Tibial nerve (tissue), 4 donors: ENCODE measurements around the gene DPM3.

ENCODE experiments used
- EP300 ChIP-seq, 2 donors: sonication (generic); formaldehyde crosslinking; IDR thresholded peaks; one replicate each; pipeline ENCODE4 v1.6.1; 2017; ENCODE audit warnings: antibody characterized with exemption in 2 of 2, mild to moderate bottlenecking in 1 of 2
- POLR2A ChIP-seq, 2 donors: fragments of 450-650 bp; IDR thresholded peaks; one replicate each; pipeline ENCODE4 v1.6.1; 2017; ENCODE audit warnings: antibody characterized with exemption in 2 of 2, mild to moderate bottlenecking in 2 of 2, moderate library complexity in 2 of 2
- TF ChIP-seq, protein P1 (sequence below), 5 experiments: fragments of 200-600 bp in 3 of 5; fragments of 450-650 bp in 2 of 5; sonication (generic) in 3 of 5; IDR thresholded peaks; one replicate each; pipeline ENCODE4 v1.5.1; 2016 to 2019; ENCODE audit warnings: antibody characterized with exemption in 5 of 5, mild to moderate bottlenecking in 3 of 5, moderate library complexity in 2 of 5

DNA sequence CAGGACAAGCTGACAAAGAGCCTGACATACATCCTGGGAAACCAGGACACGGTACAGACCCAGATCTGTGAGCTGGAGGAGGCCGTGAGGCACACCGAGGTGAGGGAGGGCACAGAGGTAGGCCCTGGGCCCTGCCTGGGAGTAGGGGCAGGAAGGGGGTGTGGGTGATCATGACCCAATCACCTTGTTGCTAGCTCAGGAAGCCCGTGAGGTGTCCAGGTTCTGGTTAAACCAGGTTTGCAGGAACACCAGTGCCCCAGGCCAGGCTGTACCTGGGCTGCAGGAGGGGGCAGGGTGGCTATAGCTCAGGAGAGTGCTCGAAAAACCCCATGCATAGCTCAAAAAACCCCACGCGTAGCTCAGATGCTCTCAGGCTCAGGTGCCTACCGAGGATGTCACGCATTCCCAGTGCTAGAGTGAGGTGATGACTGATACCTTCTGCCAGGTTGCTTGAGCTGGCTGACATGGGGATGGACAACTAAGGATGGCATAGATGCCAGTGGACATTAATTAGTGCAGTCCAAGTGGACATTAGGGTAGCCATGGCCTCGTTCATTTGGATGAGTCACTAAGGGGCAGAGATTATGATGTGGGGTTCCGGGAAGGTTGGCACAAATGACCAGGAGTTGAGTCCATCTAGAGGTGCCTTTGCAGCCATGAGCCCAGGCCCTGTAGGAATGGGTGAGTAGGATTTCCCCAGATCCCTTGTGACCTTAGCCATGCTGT, 37.0 kb upstream of the DPM3 start:
- TF ChIP-seq, protein P1, sequence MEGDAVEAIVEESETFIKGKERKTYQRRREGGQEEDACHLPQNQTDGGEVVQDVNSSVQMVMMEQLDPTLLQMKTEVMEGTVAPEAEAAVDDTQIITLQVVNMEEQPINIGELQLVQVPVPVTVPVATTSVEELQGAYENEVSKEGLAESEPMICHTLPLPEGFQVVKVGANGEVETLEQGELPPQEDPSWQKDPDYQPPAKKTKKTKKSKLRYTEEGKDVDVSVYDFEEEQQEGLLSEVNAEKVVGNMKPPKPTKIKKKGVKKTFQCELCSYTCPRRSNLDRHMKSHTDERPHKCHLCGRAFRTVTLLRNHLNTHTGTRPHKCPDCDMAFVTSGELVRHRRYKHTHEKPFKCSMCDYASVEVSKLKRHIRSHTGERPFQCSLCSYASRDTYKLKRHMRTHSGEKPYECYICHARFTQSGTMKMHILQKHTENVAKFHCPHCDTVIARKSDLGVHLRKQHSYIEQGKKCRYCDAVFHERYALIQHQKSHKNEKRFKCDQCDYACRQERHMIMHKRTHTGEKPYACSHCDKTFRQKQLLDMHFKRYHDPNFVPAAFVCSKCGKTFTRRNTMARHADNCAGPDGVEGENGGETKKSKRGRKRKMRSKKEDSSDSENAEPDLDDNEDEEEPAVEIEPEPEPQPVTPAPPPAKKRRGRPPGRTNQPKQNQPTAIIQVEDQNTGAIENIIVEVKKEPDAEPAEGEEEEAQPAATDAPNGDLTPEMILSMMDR (IDR thresholded peaks at IDR 0.05): no peak
- TF ChIP-seq POLR2A (IDR thresholded peaks at IDR 0.05) (no peak), EP300 (IDR thresholded peaks at IDR 0.05) (no peak)
